Esophagus squamous epithelium (tissue), 4 donors: Measurements from ENCODE around the gene LRBA.

Experiments
- CTCF ChIP-seq, 6 experiments: fragments of 450-650 bp in 4 of 6; fragments of 200-600 bp in 2 of 6; sonication (generic) in 2 of 6; IDR thresholded peaks; one replicate each; pipeline ENCODE4 v1.5.1; 2016 to 2019; ENCODE audit warnings: antibody characterized with exemption in 6 of 6, mild to moderate bottlenecking in 4 of 6, moderate library complexity in 4 of 6
- POLR2A ChIP-seq, 4 donors: fragments of 450-650 bp; IDR thresholded peaks; one replicate each; pipeline ENCODE4 v1.6.1; 2017; ENCODE audit warnings: antibody characterized with exemption in 4 of 4, mild to moderate bottlenecking in 4 of 4, moderate library complexity in 3 of 4

GRCh38 chr4:150462743-150463142 lies 552.3 kb downstream of the LRBA start:
- TF ChIP-seq CTCF (IDR thresholded peaks at IDR 0.05) (no peak), POLR2A (IDR thresholded peaks at IDR 0.05) (no peak)
